SW 1271 (cell line): ENCODE measurements around the gene CDKN2B-AS1.
"Not testable (repeated sequence)": the region's sequence is repeated elsewhere in the genome, so short reads cannot be mapped to it uniquely, and the experiment has no call there.

Experiments used
- DNase-seq, 2 experiments: peaks; one replicate each; lab custom pipeline; 2025; lab: John Stamatoyannopoulos, UW

The CDKN2B-AS1 gene

GRCh38 chr9:21994556-21995005 lies at the start of gene CDKN2B-AS1:
Gene CDKN2B-AS1, plus strand, starts transcription at chr9:21994791.
- no peak for DNase-seq

- DNase-seq: no peak
These were observed 49.0 kb upstream of the CDKN2B-AS1 start for GRCh38 chr9:21945606-21946005.

GRCh38 chr9:21958833-21959232 lies 35.8 kb upstream of the CDKN2B-AS1 start:
- no peak for DNase-seq

- DNase-seq: not testable (repeated sequence)
These were observed 35.3 kb upstream of the CDKN2B-AS1 start for GRCh38 chr9:21959268-21959667.

- DNase-seq: no peak
These were observed 33.0 kb upstream of the CDKN2B-AS1 start for GRCh38 chr9:21961569-21961968.

GRCh38 chr9:21964925-21965385 lies 29.6 kb upstream of the CDKN2B-AS1 start:
- no peak for DNase-seq

- DNase-seq: no peak
These were observed 29.1 kb upstream of the CDKN2B-AS1 start for GRCh38 chr9:21965401-21965951.

- no peak for DNase-seq
These were observed 28.3 kb upstream of the CDKN2B-AS1 start for GRCh38 chr9:21966140-21966851.

- DNase-seq: no peak
These were observed 27.4 kb upstream of the CDKN2B-AS1 start for GRCh38 chr9:21967169-21967568.

GRCh38 chr9:21967702-21968101 lies 26.9 kb upstream of the CDKN2B-AS1 start:
- no peak for DNase-seq

GRCh38 chr9:21968331-21969010 lies 26.1 kb upstream of the CDKN2B-AS1 start:
- DNase-seq: no peak

- DNase-seq: no peak
These were observed 25.3 kb upstream of the CDKN2B-AS1 start for GRCh38 chr9:21969011-21969940.

GRCh38 chr9:21969951-21970799 lies 24.4 kb upstream of the CDKN2B-AS1 start:
- DNase-seq: no peak

- no peak for DNase-seq
These were observed 23.6 kb upstream of the CDKN2B-AS1 start for GRCh38 chr9:21970800-21971640.

GRCh38 chr9:21972361-21972760 lies 22.2 kb upstream of the CDKN2B-AS1 start:
- DNase-seq: no peak

- no peak for DNase-seq
These were observed 20.3 kb upstream of the CDKN2B-AS1 start for GRCh38 chr9:21974343-21974721.

GRCh38 chr9:21974722-21975409 lies 19.7 kb upstream of the CDKN2B-AS1 start:
- DNase-seq: no peak

- no peak for DNase-seq
These were observed 18.2 kb upstream of the CDKN2B-AS1 start for GRCh38 chr9:21976334-21976875.

- no peak for DNase-seq
These were observed 12.2 kb upstream of the CDKN2B-AS1 start for GRCh38 chr9:21982391-21982790.
